Measurements from ENCODE around the gene BCAR1. TPM values are rescaled to one million over a fixed set of nuclear protein-coding genes. Genes with fewer than 3 reads are reported as not detected.

The BCAR1 gene
- total and polyA plus RNA-seq, 2 donors: 2.9 to 14.5 TPM

- 72% methylated on average over 24 of the region's 24 CpGs for WGBS
- no peak overlapping the region for H3K27ac ChIP-seq (ENCODE audit: low read depth in 1 of 2, low read length in 1 of 2)
- peaks cover 4 to 13% of the 10 kb centered on the region in 2 donors for H3K4me1 ChIP-seq (ENCODE audit: control insufficient read depth in 2 of 2, insufficient read depth in 2 of 2, low read length in 2 of 2)
- H3K36me3 ChIP-seq (ENCODE audit: control insufficient read depth in 2 of 2, insufficient read depth in 2 of 2, low read length in 1 of 2): no peaks in the 10 kb centered on the region
- H3K27me3 ChIP-seq (ENCODE audit: control insufficient read depth in 2 of 2, insufficient read depth in 1 of 2, low read length in 1 of 2): peaks cover 84 to 94% of the 10 kb centered on the region in 2 donors
- no peak for DNase-seq (ENCODE audit: low read depth in 6 of 9, low spot score in 9 of 9)
- H3K4me3 ChIP-seq (ENCODE audit: low read length in 2 of 2): no peak overlapping the region
- no peaks in the 10 kb centered on the region for H3K9me3 ChIP-seq (ENCODE audit: control insufficient read depth in 2 of 2, insufficient read depth in 1 of 2, low read length in 1 of 2)
These were observed 833 bp upstream of the BCAR1 start for GRCh38 chr16:75252049-75252864.

- no peak for DNase-seq (ENCODE audit: low read depth in 6 of 9, low spot score in 9 of 9)
- H3K27me3 ChIP-seq (ENCODE audit: control insufficient read depth in 2 of 2, insufficient read depth in 1 of 2, low read length in 1 of 2): peaks cover 84 to 94% of the 10 kb centered on the region in 2 donors
These were observed 580 bp downstream of the BCAR1 start for GRCh38 chr16:75250809-75251279.

GRCh38 chr16:75250089-75250808 lies 1.2 kb downstream of the BCAR1 start:
- H3K36me3 ChIP-seq (ENCODE audit: control insufficient read depth in 2 of 2, insufficient read depth in 2 of 2, low read length in 1 of 2): no peaks in the 10 kb centered on the region
- 7% methylated on average over 29 of the region's 29 CpGs for WGBS
- DNase-seq (ENCODE audit: low read depth in 6 of 9, low spot score in 9 of 9): no peak
- no peak overlapping the region for H3K27ac ChIP-seq (ENCODE audit: low read depth in 1 of 2, low read length in 1 of 2)
- H3K9me3 ChIP-seq (ENCODE audit: control insufficient read depth in 2 of 2, insufficient read depth in 1 of 2, low read length in 1 of 2): no peaks in the 10 kb centered on the region
- H3K4me3 ChIP-seq (ENCODE audit: low read length in 2 of 2): peak overlapping the region in 1 of 2 donors; percentile 38
- H3K27me3 ChIP-seq (ENCODE audit: control insufficient read depth in 2 of 2, insufficient read depth in 1 of 2, low read length in 1 of 2): peaks cover 84 to 96% of the 10 kb centered on the region in 2 donors
- H3K4me1 ChIP-seq (ENCODE audit: control insufficient read depth in 2 of 2, insufficient read depth in 2 of 2, low read length in 2 of 2): peaks cover 4 to 13% of the 10 kb centered on the region in 2 donors

More at GRCh38 chr16:75250809-75251279, 580 bp downstream of the BCAR1 start:
- 2% methylated on average over 59 of the region's 59 CpGs for WGBS
- H3K27ac ChIP-seq (ENCODE audit: low read depth in 1 of 2, low read length in 1 of 2): peak overlapping the region in 1 of 2 donors; percentile 31
- peaks cover 4 to 8% of the 10 kb centered on the region in 2 donors for H3K4me1 ChIP-seq (ENCODE audit: control insufficient read depth in 2 of 2, insufficient read depth in 2 of 2, low read length in 2 of 2)
- H3K9me3 ChIP-seq (ENCODE audit: control insufficient read depth in 2 of 2, insufficient read depth in 1 of 2, low read length in 1 of 2): no peaks in the 10 kb centered on the region
- H3K36me3 ChIP-seq (ENCODE audit: control insufficient read depth in 2 of 2, insufficient read depth in 2 of 2, low read length in 1 of 2): no peaks in the 10 kb centered on the region
- peak overlapping the region in 1 of 2 donors; percentile 38 for H3K4me3 ChIP-seq (ENCODE audit: low read length in 2 of 2)

GRCh38 chr16:75249441-75249840 lies 2.0 kb downstream of the BCAR1 start:
- DNase-seq (ENCODE audit: low read depth in 6 of 9, low spot score in 9 of 9): no peak
- H3K4me1 ChIP-seq (ENCODE audit: control insufficient read depth in 2 of 2, insufficient read depth in 2 of 2, low read length in 2 of 2): peaks cover 4 to 17% of the 10 kb centered on the region in 2 donors
- H3K4me3 ChIP-seq (ENCODE audit: low read length in 2 of 2): no peak overlapping the region
- 88% methylated on average over 5 of the region's 5 CpGs for WGBS
- H3K27ac ChIP-seq (ENCODE audit: low read depth in 1 of 2, low read length in 1 of 2): no peak overlapping the region
- H3K9me3 ChIP-seq (ENCODE audit: control insufficient read depth in 2 of 2, insufficient read depth in 1 of 2, low read length in 1 of 2): no peaks in the 10 kb centered on the region
- H3K36me3 ChIP-seq (ENCODE audit: control insufficient read depth in 2 of 2, insufficient read depth in 2 of 2, low read length in 1 of 2): no peaks in the 10 kb centered on the region
- peaks cover 76 to 94% of the 10 kb centered on the region in 2 donors for H3K27me3 ChIP-seq (ENCODE audit: control insufficient read depth in 2 of 2, insufficient read depth in 1 of 2, low read length in 1 of 2)

GRCh38 chr16:75248536-75249380 lies 2.7 kb downstream of the BCAR1 start:
- Histone ChIP-seq H3K27me3 (ENCODE audit: control insufficient read depth in 2 of 2, insufficient read depth in 1 of 2, low read length in 1 of 2) (peaks cover 69 to 90% of the 10 kb centered on the region in 2 donors), H3K27ac (ENCODE audit: low read depth in 1 of 2, low read length in 1 of 2) (no peak overlapping the region), H3K4me3 (ENCODE audit: low read length in 2 of 2) (no peak overlapping the region), H3K36me3 (ENCODE audit: control insufficient read depth in 2 of 2, insufficient read depth in 2 of 2, low read length in 1 of 2) (no peaks in the 10 kb centered on the region), H3K4me1 (ENCODE audit: control insufficient read depth in 2 of 2, insufficient read depth in 2 of 2, low read length in 2 of 2) (peaks cover 4 to 19% of the 10 kb centered on the region in 2 donors), H3K9me3 (ENCODE audit: control insufficient read depth in 2 of 2, insufficient read depth in 1 of 2, low read length in 1 of 2) (no peaks in the 10 kb centered on the region)
- no peak for DNase-seq (ENCODE audit: low read depth in 6 of 9, low spot score in 9 of 9)
- 88% methylated on average over 17 of the region's 17 CpGs for WGBS

- Histone ChIP-seq H3K9me3 (ENCODE audit: control insufficient read depth in 2 of 2, insufficient read depth in 1 of 2, low read length in 1 of 2) (no peaks in the 10 kb centered on the region), H3K27ac (ENCODE audit: low read depth in 1 of 2, low read length in 1 of 2) (no peak overlapping the region), H3K36me3 (ENCODE audit: control insufficient read depth in 2 of 2, insufficient read depth in 2 of 2, low read length in 1 of 2) (no peaks in the 10 kb centered on the region), H3K27me3 (ENCODE audit: control insufficient read depth in 2 of 2, insufficient read depth in 1 of 2, low read length in 1 of 2) (peaks cover 62 to 83% of the 10 kb centered on the region in 2 donors), H3K4me3 (ENCODE audit: low read length in 2 of 2) (no peak overlapping the region), H3K4me1 (ENCODE audit: control insufficient read depth in 2 of 2, insufficient read depth in 2 of 2, low read length in 2 of 2) (peaks cover 4 to 19% of the 10 kb centered on the region in 2 donors)
- 82% methylated on average over 13 of the region's 13 CpGs for WGBS
- no peak for DNase-seq (ENCODE audit: low read depth in 6 of 9, low spot score in 9 of 9)
These were observed 3.3 kb downstream of the BCAR1 start for GRCh38 chr16:75248142-75248535.

GRCh38 chr16:75247249-75247648 lies 4.2 kb downstream of the BCAR1 start:
- Histone ChIP-seq H3K9me3 (ENCODE audit: control insufficient read depth in 2 of 2, insufficient read depth in 1 of 2, low read length in 1 of 2) (no peaks in the 10 kb centered on the region), H3K36me3 (ENCODE audit: control insufficient read depth in 2 of 2, insufficient read depth in 2 of 2, low read length in 1 of 2) (no peaks in the 10 kb centered on the region), H3K4me1 (ENCODE audit: control insufficient read depth in 2 of 2, insufficient read depth in 2 of 2, low read length in 2 of 2) (peaks cover 4 to 19% of the 10 kb centered on the region in 2 donors), H3K27ac (ENCODE audit: low read depth in 1 of 2, low read length in 1 of 2) (no peak overlapping the region), H3K4me3 (ENCODE audit: low read length in 2 of 2) (no peak overlapping the region), H3K27me3 (ENCODE audit: control insufficient read depth in 2 of 2, insufficient read depth in 1 of 2, low read length in 1 of 2) (peaks cover 54 to 75% of the 10 kb centered on the region in 2 donors)
- no peak for DNase-seq (ENCODE audit: low read depth in 6 of 9, low spot score in 9 of 9)
- 96% methylated on average over 13 of the region's 13 CpGs for WGBS

GRCh38 chr16:75246504-75247205 lies 4.8 kb downstream of the BCAR1 start:
- H3K4me3 ChIP-seq (ENCODE audit: low read length in 2 of 2): no peak overlapping the region
- 98% methylated on average over 12 of the region's 12 CpGs for WGBS
- peaks cover 48 to 69% of the 10 kb centered on the region in 2 donors for H3K27me3 ChIP-seq (ENCODE audit: control insufficient read depth in 2 of 2, insufficient read depth in 1 of 2, low read length in 1 of 2)
- H3K9me3 ChIP-seq (ENCODE audit: control insufficient read depth in 2 of 2, insufficient read depth in 1 of 2, low read length in 1 of 2): no peaks in the 10 kb centered on the region
- no peaks in the 10 kb centered on the region for H3K36me3 ChIP-seq (ENCODE audit: control insufficient read depth in 2 of 2, insufficient read depth in 2 of 2, low read length in 1 of 2)
- peaks cover 4 to 16% of the 10 kb centered on the region in 2 donors for H3K4me1 ChIP-seq (ENCODE audit: control insufficient read depth in 2 of 2, insufficient read depth in 2 of 2, low read length in 2 of 2)
- DNase-seq (ENCODE audit: low read depth in 6 of 9, low spot score in 9 of 9): no peak
- H3K27ac ChIP-seq (ENCODE audit: low read depth in 1 of 2, low read length in 1 of 2): no peak overlapping the region
